GM12874 (cell line): Measurements from ENCODE around the gene MAGEB2.

ENCODE experiments used
- TF ChIP-seq, protein P1 (sequence below): IDR thresholded peaks from 2 replicates; pipeline ENCODE4 v1.5.1; 2011; ENCODE audit warnings: low read depth, mild to moderate bottlenecking, control low read depth, low read length, moderate library complexity; ENCODE audit not compliant: insufficient read depth

The MAGEB2 gene, protein sequence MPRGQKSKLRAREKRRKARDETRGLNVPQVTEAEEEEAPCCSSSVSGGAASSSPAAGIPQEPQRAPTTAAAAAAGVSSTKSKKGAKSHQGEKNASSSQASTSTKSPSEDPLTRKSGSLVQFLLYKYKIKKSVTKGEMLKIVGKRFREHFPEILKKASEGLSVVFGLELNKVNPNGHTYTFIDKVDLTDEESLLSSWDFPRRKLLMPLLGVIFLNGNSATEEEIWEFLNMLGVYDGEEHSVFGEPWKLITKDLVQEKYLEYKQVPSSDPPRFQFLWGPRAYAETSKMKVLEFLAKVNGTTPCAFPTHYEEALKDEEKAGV

DNA sequence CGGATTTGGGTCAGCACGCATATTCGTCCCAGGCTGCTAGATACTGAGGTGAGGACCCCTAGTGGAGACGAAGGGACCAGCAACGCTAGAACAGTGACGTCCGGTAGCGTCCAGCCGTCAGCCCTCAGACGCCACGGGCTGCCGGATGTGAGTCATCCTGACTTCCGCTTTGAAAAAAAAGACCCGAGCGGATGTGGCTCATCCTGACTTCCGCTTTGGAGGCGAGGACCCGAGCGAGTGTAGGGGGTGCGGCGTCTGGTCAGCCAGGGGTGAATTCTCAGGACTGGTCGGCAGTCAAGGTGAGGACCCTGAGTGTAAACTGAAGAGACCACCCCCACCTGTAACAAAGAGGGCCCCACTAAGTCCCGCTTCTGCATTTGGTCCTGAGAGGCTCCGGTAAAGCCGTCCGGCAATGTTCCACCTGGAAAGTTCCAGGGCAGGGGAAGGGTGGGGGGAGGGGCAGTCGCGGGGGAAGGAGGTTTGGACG is at the start of gene MAGEB2:
Gene MAGEB2 (plus strand): TSS at position 207 of the 487 bp plus-strand sequence. CDS start 3,018 bp downstream, outside the sequence.
- TF ChIP-seq, protein P1, sequence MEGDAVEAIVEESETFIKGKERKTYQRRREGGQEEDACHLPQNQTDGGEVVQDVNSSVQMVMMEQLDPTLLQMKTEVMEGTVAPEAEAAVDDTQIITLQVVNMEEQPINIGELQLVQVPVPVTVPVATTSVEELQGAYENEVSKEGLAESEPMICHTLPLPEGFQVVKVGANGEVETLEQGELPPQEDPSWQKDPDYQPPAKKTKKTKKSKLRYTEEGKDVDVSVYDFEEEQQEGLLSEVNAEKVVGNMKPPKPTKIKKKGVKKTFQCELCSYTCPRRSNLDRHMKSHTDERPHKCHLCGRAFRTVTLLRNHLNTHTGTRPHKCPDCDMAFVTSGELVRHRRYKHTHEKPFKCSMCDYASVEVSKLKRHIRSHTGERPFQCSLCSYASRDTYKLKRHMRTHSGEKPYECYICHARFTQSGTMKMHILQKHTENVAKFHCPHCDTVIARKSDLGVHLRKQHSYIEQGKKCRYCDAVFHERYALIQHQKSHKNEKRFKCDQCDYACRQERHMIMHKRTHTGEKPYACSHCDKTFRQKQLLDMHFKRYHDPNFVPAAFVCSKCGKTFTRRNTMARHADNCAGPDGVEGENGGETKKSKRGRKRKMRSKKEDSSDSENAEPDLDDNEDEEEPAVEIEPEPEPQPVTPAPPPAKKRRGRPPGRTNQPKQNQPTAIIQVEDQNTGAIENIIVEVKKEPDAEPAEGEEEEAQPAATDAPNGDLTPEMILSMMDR: 0 out of 2 replicates have a peak, but pooled peaks have one; percentile 12

DNA sequence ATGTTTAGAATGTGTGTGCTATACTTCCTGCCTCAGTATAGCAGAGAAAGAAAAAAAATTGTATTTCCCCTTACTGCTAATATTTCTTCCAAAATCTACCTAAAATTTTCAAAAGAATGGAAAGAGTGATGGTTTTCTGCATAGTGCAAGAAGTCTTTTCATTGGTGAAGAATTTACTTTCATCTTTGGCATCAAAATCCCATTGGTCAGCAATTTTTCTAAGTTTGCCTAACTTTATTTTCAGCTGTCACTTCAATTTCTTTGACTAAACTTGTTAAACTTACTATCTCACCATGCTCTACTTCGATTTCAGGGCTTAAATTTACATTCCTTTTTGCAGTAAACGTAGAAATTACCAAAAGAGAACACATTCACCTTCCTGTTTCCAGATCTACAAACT is 44.5 kb upstream of the MAGEB2 start:
- TF ChIP-seq, protein P1: no peak

DNA sequence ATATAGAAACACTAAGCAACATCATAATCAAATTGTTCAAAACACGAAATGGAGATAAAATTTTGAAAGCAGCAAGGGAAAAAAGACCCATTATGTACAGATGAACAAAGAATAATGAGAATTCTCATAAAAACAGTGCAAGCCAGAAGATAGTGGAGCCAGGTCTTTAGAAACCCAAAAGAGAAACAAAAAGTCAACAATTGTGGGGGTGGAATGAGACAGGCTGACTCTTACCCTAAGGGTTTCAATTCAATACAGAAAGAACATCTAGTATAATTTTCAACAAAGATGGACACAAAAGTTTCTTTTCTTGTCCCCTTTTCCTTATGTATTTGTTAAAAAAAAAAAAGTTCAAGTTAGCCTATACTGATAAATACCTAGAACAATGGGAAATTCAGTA is 34.0 kb upstream of the MAGEB2 start:
- TF ChIP-seq, protein P1: no peak

DNA sequence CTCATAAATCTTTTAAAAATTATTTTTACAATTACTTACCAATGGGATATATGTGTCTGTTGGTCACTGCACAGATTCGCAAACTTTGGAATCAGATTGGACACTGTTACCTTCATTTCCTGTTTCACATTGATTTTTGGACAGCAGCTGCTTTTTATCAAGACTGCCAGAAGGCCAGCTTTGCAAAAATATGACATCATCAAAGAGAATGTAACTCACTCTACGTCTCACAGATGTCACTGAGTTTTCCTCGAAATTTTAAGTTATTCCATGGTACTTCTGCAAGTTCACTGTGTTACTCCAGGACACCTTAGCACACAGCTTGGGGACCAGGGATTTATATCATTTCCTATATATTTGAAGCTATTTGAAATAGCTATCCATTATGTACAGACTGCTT is 31.8 kb upstream of the MAGEB2 start:
- TF ChIP-seq, protein P1: no peak

DNA sequence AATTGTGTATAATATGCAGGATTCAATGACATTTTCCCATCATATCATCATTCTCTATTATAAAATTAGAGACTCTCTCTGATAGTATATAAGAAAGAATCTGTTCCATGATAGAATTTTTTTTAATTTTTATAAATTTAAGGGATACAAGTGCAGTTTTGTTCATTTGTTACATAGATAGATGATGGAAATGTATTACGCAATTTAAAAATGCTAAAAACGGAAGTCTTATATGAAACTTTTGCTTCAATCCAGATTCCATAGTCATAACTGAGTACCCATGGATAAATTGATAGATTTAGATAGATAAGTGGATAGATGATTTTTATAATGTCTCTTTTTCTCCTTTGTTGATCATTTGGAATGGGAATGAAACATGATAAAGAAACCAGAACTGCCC is 24.9 kb upstream of the MAGEB2 start:
- TF ChIP-seq, protein P1: no peak

DNA sequence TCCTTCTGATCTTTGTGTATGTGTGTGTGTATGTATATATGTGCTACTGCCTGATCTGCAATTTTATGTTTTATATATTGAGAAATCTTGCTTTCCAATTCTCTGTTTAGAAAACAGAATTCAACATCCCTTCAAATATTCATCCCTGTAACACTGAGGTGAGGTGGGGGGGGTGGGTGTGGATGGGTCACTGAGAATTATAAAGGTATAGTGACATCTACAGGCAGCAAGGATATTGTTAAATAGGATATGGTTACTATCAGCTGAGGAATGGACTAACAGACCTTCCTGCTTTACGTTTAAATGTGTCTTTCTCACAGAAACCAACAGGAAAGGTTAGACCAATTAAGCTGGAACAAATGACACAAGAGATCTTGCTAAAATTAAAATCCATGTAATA is 19.0 kb upstream of the MAGEB2 start:
- TF ChIP-seq, protein P1: no peak

DNA sequence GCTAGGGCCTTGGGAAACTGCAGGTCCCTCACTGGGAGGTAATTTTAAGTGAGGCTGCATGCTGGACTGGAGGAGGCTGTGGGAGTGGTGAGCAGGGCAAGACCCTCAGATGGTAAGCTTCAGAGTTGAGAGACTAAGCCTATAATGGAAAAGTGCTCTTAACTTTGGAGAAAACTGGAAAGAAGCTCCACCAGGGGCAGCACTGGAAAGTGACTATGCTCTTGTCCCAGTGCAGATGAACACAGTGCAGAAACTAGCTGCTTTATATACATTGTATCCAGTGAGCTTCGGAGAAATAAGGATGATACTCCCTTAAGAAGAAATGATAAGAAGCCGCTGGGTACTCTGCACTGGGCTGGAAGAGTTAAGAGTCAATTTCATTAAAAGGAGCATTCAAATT is 3.2 kb upstream of the MAGEB2 start:
- TF ChIP-seq, protein P1: no peak
